Hepatocyte (in vitro differentiated cells): ENCODE results near the gene ANO10.

Experiments
- EZH2 ChIP-seq: fragments of 200-600 bp; sonication (generic); IDR thresholded peaks from 2 replicates; pipeline ENCODE4 v1.6.1; 2016; ENCODE audit warnings: antibody characterized with exemption, mild to moderate bottlenecking, borderline replicate concordance
- TF ChIP-seq, protein P1 (sequence below): fragments of 200-600 bp; sonication (generic); IDR thresholded peaks from 2 replicates; pipeline ENCODE4 v1.5.1; 2016; ENCODE audit warnings: antibody characterized with exemption, mild to moderate bottlenecking; ENCODE audit not compliant: poor library complexity

DNA sequence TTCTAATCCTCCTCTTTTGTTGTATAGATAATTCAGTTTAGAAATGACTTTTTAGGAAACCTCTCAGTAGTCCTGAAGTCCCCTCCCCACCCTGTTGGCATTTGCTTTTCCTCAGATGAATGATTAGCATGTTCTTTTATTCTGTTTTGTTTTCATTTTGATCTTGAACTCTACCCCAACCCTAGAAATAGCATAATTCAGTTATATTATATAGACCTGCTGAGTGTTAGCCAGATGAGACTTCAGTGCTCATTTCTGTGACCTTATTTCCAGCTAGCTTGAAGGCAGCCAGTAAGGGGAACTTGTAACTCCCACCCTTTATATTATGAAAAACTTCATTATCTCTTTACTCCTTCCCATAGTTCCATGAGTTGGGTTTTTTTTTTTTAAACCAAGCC lies 294.2 kb downstream of the ANO10 start:
- TF ChIP-seq EZH2: no peak
- TF ChIP-seq, protein P1, sequence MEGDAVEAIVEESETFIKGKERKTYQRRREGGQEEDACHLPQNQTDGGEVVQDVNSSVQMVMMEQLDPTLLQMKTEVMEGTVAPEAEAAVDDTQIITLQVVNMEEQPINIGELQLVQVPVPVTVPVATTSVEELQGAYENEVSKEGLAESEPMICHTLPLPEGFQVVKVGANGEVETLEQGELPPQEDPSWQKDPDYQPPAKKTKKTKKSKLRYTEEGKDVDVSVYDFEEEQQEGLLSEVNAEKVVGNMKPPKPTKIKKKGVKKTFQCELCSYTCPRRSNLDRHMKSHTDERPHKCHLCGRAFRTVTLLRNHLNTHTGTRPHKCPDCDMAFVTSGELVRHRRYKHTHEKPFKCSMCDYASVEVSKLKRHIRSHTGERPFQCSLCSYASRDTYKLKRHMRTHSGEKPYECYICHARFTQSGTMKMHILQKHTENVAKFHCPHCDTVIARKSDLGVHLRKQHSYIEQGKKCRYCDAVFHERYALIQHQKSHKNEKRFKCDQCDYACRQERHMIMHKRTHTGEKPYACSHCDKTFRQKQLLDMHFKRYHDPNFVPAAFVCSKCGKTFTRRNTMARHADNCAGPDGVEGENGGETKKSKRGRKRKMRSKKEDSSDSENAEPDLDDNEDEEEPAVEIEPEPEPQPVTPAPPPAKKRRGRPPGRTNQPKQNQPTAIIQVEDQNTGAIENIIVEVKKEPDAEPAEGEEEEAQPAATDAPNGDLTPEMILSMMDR: no peak
